OCI-LY3 (cell line): ENCODE data around the gene RAB29.

Experiments used
- CTCF ChIP-seq: fragments of 200-600, 300-600 bp; sonication (generic); IDR thresholded peaks from 2 replicates; pipeline ENCODE4 v1.5.1; 2014; ENCODE audit warnings: antibody characterized with exemption, low read length, low read depth
- EZH2phosphoT487 ChIP-seq: fragments of 200-600 bp; shearing (Covaris generic); IDR thresholded peaks from 2 replicates; pipeline ENCODE4 v1.6.1; 2018; ENCODE audit warnings: antibody characterized with exemption, mixed run types, low read depth

GRCh38 chr1:205817364-205817763 lies 42.1 kb upstream of the RAB29 start:
- TF ChIP-seq CTCF (no peak), EZH2phosphoT487 (no peak)
